Esophagus muscularis mucosa (tissue), 4 donors: ENCODE data around the gene RNASEH1. TPM values are rescaled to one million over a fixed set of nuclear protein-coding genes. Genes with fewer than 3 reads are reported as not detected.

Experiments
- DNase-seq: peaks from one replicate; pipeline ENCODE4 v3.0.0-alpha.2; 2017; ENCODE audit errors: extremely low spot score
- H3K27ac ChIP-seq, 4 donors: fragments of 200-600 bp; sonication (generic); replicated peaks in 1 of 4; 1 replicate in 3 of 4; 2 replicates in 1 of 4; pipeline ENCODE4 v1.5.1; 2016 to 2019; ENCODE audit warnings: mild to moderate bottlenecking in 1 of 4
- H3K27me3 ChIP-seq, 4 donors: fragments of 200-600 bp; sonication (generic); one replicate each; pipeline versions ENCODE4 v1.5.1 to v1.6.0; 2016 to 2019
- H3K36me3 ChIP-seq, 4 donors: fragments of 200-600 bp; sonication (generic); one replicate each; pipeline ENCODE4 v1.5.1; 2016 to 2019
- H3K4me1 ChIP-seq, 4 donors: fragments of 200-600 bp; sonication (generic); one replicate each; pipeline ENCODE4 v1.5.1; 2016 to 2019
- H3K4me3 ChIP-seq, 4 donors: fragments of 200-600 bp; sonication (generic); 1 replicate in 2 of 4; 2 replicates in 2 of 4; pipeline ENCODE4 v1.5.1; 2016 to 2019; ENCODE audit warnings: mild to moderate bottlenecking in 4 of 4, moderate library complexity in 1 of 4
- H3K9me3 ChIP-seq, 4 donors: fragments of 200-600 bp; sonication (generic); 1 replicate in 3 of 4; 2 replicates in 1 of 4; pipeline ENCODE4 v1.5.1; 2016 to 2019
- CTCF ChIP-seq, 3 experiments: fragments of 200-600 bp in 2 of 3; fragments of 450-650 bp in 1 of 3; sonication (generic) in 2 of 3; IDR thresholded peaks; one replicate each; pipeline ENCODE4 v1.5.1; 2017 to 2019; ENCODE audit warnings: antibody characterized with exemption in 3 of 3, mild to moderate bottlenecking in 2 of 3, moderate library complexity in 1 of 3
- EP300 ChIP-seq: sonication (generic); formaldehyde crosslinking; IDR thresholded peaks from one replicate; pipeline ENCODE4 v1.6.1; 2017; ENCODE audit warnings: antibody characterized with exemption
- POLR2A ChIP-seq: fragments of 450-650 bp; IDR thresholded peaks from one replicate; pipeline ENCODE4 v1.6.1; 2017; ENCODE audit warnings: antibody characterized with exemption, moderate library complexity, mild to moderate bottlenecking, low read depth
- POLR2AphosphoS5 ChIP-seq, 2 donors: sonication (generic); formaldehyde crosslinking; IDR thresholded peaks; one replicate each; pipeline ENCODE4 v1.6.1; 2017; ENCODE audit warnings: antibody characterized with exemption in 2 of 2
- WGBS: methylation state at CpG from one replicate; pipeline ENCODE4 v1.1.5; 2018; 5-methylcytosine and 5-hydroxymethylcytosine counted together
- intact Hi-C: fragments of 100-400 bp; cut with DNase I; formaldehyde crosslinking; loops from one replicate; pipeline ENCODE4 v1.15.1; 2023
- total RNA-seq, 4 donors: library from RNA; depleted of rRNA; stranded (reverse); fragments of >200 nt; gene quantifications; one replicate each; pipeline versions ENCODE4 v1.1.0 to v1.2.1, GENCODE V29; 2016

RNASEH1 gene
- total RNA-seq, 4 donors from 2014 or later: 30.2 to 36.5 (median 34.5) TPM

GRCh38 chr2:3536682-3537632 is 21.2 kb downstream of the RNASEH1 start:
- TF ChIP-seq EP300 (no peak), CTCF (IDR thresholded peaks at IDR 0.05) (peak; percentile 31 to 62 (median 50)), POLR2AphosphoS5 (IDR thresholded peaks at IDR 0.05) (peak in 1 of 2 donors; percentile 25)

GRCh38 chr2:3535794-3536681 is 22.1 kb downstream of the RNASEH1 start:
- no peaks in the 10 kb centered on the region for H3K9me3 ChIP-seq
- H3K4me3 ChIP-seq: peak overlapping the region; percentile 47 to 59 (median 50)
- peak overlapping the region; percentile 87 to 96 (median 88) for H3K27ac ChIP-seq
- peaks cover 14 to 45% (median 21%) of the 10 kb centered on the region in 4 donors for H3K36me3 ChIP-seq
- 24% methylated on average over 24 of the region's 24 CpGs for WGBS
- intact Hi-C loops: no loop called here
- H3K4me1 ChIP-seq: peaks cover 27 to 49% (median 40%) of the 10 kb centered on the region in 4 donors
- no peak for DNase-seq
- TF ChIP-seq POLR2AphosphoS5 (IDR thresholded peaks at IDR 0.05) (peak; percentile 61 to 70), POLR2A (no peak), EP300 (no peak), CTCF (IDR thresholded peaks at IDR 0.05) (peak; percentile 19 to 33 (median 25))
- H3K27me3 ChIP-seq: no peaks in the 10 kb centered on the region

More at GRCh38 chr2:3536682-3537632, 21.2 kb downstream of the RNASEH1 start:
- Histone ChIP-seq H3K4me3 (peak overlapping the region; percentile 47 to 59 (median 50)), H3K9me3 (no peaks in the 10 kb centered on the region), H3K27ac (peak overlapping the region; percentile 87 to 96 (median 88)), H3K36me3 (peaks cover 20 to 45% (median 25%) of the 10 kb centered on the region in 4 donors), H3K27me3 (no peaks in the 10 kb centered on the region), H3K4me1 (peaks cover 27 to 49% (median 40%) of the 10 kb centered on the region in 4 donors)
- no peak for DNase-seq
- whole genome bisulfite sequencing: 63% methylated on average over 15 of the region's 16 CpGs
- intact Hi-C loops: no loop called here

GRCh38 chr2:3535467-3535793 is 22.7 kb downstream of the RNASEH1 start:
- Histone ChIP-seq H3K4me1 (peaks cover 27 to 49% (median 40%) of the 10 kb centered on the region in 4 donors), H3K27ac (peak overlapping the region; percentile 87 to 96 (median 88)), H3K4me3 (peak overlapping the region; percentile 47 to 59 (median 50)), H3K36me3 (peaks cover 10 to 40% (median 18%) of the 10 kb centered on the region in 4 donors), H3K27me3 (no peaks in the 10 kb centered on the region), H3K9me3 (no peaks in the 10 kb centered on the region)
- WGBS: 45% methylated on average over 5 of the region's 5 CpGs
- no peak for DNase-seq
- intact Hi-C loops: no loop called here
- no peak for TF ChIP-seq CTCF (IDR thresholded peaks at IDR 0.05)

- no peak overlapping the region for H3K4me3 ChIP-seq
- intact Hi-C loops: no loop called here
- peak overlapping the region in 3 of 4 donors; percentile 87 to 96 (median 89) for H3K27ac ChIP-seq
These were observed 23.8 kb downstream of the RNASEH1 start for GRCh38 chr2:3534251-3534814.

More at GRCh38 chr2:3534251-3534814, 23.8 kb downstream of the RNASEH1 start:
- 98% methylated on average over 7 of the region's 24 CpGs for WGBS
- DNase-seq: no peak
- H3K27me3 ChIP-seq: no peaks in the 10 kb centered on the region
- no peaks in the 10 kb centered on the region for H3K9me3 ChIP-seq
- TF ChIP-seq CTCF (IDR thresholded peaks at IDR 0.05) (no peak), POLR2AphosphoS5 (IDR thresholded peaks at IDR 0.05) (no peak), POLR2A (no peak), EP300 (no peak)
- H3K36me3 ChIP-seq: peaks cover 3 to 34% (median 10%) of the 10 kb centered on the region in 4 donors
- peaks cover 27 to 49% (median 40%) of the 10 kb centered on the region in 4 donors for H3K4me1 ChIP-seq
